HEK293T (cell line): ENCODE data around the gene CTSV.
"Not testable (repeated sequence)": the region's sequence is repeated elsewhere in the genome, so short reads cannot be mapped to it uniquely, and the experiment has no call there.

Experiments
- BHLHE40 ChIP-seq: fragments of 450-650 bp; IDR thresholded peaks from 2 replicates; pipeline ENCODE4 v1.6.1; 2016; ENCODE audit warnings: mild to moderate bottlenecking, moderate library complexity, borderline replicate concordance
- LEF1 ChIP-seq: fragments of 450-650 bp; IDR thresholded peaks from 2 replicates; pipeline ENCODE4 v1.6.1; 2017; ENCODE audit warnings: mild to moderate bottlenecking, borderline replicate concordance
- ZNF384 ChIP-seq: fragments of 450-650 bp; IDR thresholded peaks from 2 replicates; pipeline ENCODE4 v1.6.1; 2016

DNA sequence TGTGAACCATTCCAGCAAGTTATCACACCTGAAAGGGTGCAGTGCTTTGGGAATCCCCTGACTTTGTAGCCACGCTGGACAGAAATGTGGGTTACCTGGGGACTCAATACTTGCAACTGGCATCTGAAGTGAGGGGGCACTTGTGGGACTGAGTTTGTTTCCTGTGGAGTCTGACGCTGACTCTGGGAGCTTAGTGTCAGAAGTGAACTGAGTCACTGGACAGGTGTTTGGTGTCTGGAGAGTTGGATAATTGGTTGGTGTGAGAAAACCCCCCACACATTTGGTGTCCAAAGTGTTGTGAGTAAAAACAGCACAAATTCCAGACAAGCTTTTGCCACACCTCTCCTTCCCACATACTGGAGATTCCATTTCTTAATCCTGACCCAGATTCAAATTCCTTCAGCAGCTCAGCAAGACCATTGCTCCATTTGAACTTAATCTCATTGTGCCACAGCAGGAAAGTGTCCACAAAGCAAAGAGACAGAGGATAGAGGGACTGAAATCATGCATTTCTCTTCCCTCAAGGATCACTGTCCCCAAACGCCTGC, 48.8 kb upstream of the CTSV start:
- TF ChIP-seq ZNF384, LEF1, BHLHE40: not testable (repeated sequence)
